SK-N-MC (cell line): ENCODE data around the gene PBX1.

Experiments used
- DNase-seq: peaks from one replicate; pipeline ENCODE4 v3.0.0-alpha.2; 2011; ENCODE audit warnings: low read depth, low spot score
- H3K27ac ChIP-seq: fragments of 200-600 bp; sonication (generic); 2 replicates; pipeline ENCODE4 v1.5.1; 2016; ENCODE audit warnings: mixed run types
- H3K36me3 ChIP-seq: fragments of 200-600 bp; sonication (generic); 2 replicates; pipeline ENCODE4 v1.6.1; 2017; ENCODE audit warnings: antibody characterized with exemption, low read length, mixed read lengths; ENCODE audit not compliant: insufficient read depth
- H3K4me3 ChIP-seq: fragments of 200-600 bp; sonication (generic); 2 replicates; pipeline ENCODE4 v1.5.1; 2016
- H3K9ac ChIP-seq: fragments of 200-600 bp; sonication (generic); 2 replicates; pipeline ENCODE4 v1.8.0; 2017; ENCODE audit warnings: mixed run types, mixed read lengths; ENCODE audit not compliant: insufficient read length
- H3K9me3 ChIP-seq: fragments of 200-600 bp; sonication (generic); 2 replicates; pipeline ENCODE4 v1.6.1; 2017; ENCODE audit warnings: low read depth, mild to moderate bottlenecking, antibody characterized with exemption, low read length, moderate library complexity, mixed read lengths
- EZH2 ChIP-seq: fragments of 200-600 bp; sonication (generic); IDR thresholded peaks from one replicate; pipeline ENCODE4 v1.6.1; 2017; ENCODE audit warnings: antibody characterized with exemption
- FOXP2 ChIP-seq: optimal IDR thresholded peaks from 2 replicates; pipeline ENCODE3; 2011; ENCODE audit warnings: mild to moderate bottlenecking, moderate library complexity; ENCODE audit not compliant: insufficient read depth; ENCODE audit errors: extremely low read length, control extremely low read depth
- POLR2AphosphoS5 ChIP-seq: IDR thresholded peaks from 2 replicates; pipeline ENCODE4 v1.6.1; 2012; ENCODE audit warnings: mild to moderate bottlenecking, low read depth, low read length, borderline replicate concordance

The PBX1 gene

GRCh38 chr1:164558461-164559341 is at the start of gene PBX1:
Gene PBX1 (plus strand): TSS chr1:164559184.
- H3K27ac ChIP-seq: peak within 1 kb of the TSS; percentile 90
- TF ChIP-seq FOXP2: peak; percentile 38
- peak; percentile 90 for TF ChIP-seq POLR2AphosphoS5
- TF ChIP-seq EZH2: no peak
- peak; percentile 91 for DNase-seq
- no peaks in the 10 kb centered on the region for H3K9me3 ChIP-seq
- H3K4me3 ChIP-seq: peak within 1 kb of the TSS; percentile 93
- H3K36me3 ChIP-seq: no peaks in the 10 kb centered on the region
- peak within 1 kb of the TSS; percentile 91 for H3K9ac ChIP-seq

- no peaks in the 10 kb centered on the region for H3K36me3 ChIP-seq
- H3K9ac ChIP-seq: no peak overlapping the region
- no peak overlapping the region for H3K27ac ChIP-seq
- DNase-seq: no peak
- no peak overlapping the region for H3K4me3 ChIP-seq
- H3K9me3 ChIP-seq: no peaks in the 10 kb centered on the region
- TF ChIP-seq EZH2 (no peak), FOXP2 (no peak), POLR2AphosphoS5 (no peak)
Observed at GRCh38 chr1:164510435-164510834, 48.5 kb upstream of the PBX1 start.

- TF ChIP-seq FOXP2 (no peak), EZH2 (no peak), POLR2AphosphoS5 (no peak)
- no peak for DNase-seq
- H3K9ac ChIP-seq: no peak overlapping the region
- no peaks in the 10 kb centered on the region for H3K36me3 ChIP-seq
- no peaks in the 10 kb centered on the region for H3K9me3 ChIP-seq
- no peak overlapping the region for H3K4me3 ChIP-seq
- H3K27ac ChIP-seq: no peak overlapping the region
Observed at GRCh38 chr1:164511001-164511705, 47.8 kb upstream of the PBX1 start.

- no peaks in the 10 kb centered on the region for H3K36me3 ChIP-seq
- no peaks in the 10 kb centered on the region for H3K9me3 ChIP-seq
- DNase-seq: no peak
- no peak overlapping the region for H3K4me3 ChIP-seq
- TF ChIP-seq EZH2: no peak
- TF ChIP-seq FOXP2: no peak
- TF ChIP-seq POLR2AphosphoS5: no peak
- H3K27ac ChIP-seq: no peak overlapping the region
- H3K9ac ChIP-seq: no peak overlapping the region
Observed at GRCh38 chr1:164515231-164515630, 43.8 kb upstream of the PBX1 start.

GRCh38 chr1:164515711-164516331 is 43.2 kb upstream of the PBX1 start:
- Histone ChIP-seq H3K36me3 (no peaks in the 10 kb centered on the region), H3K9ac (no peak overlapping the region), H3K27ac (no peak overlapping the region), H3K4me3 (no peak overlapping the region), H3K9me3 (no peaks in the 10 kb centered on the region)
- DNase-seq: no peak
- TF ChIP-seq FOXP2: no peak
- TF ChIP-seq EZH2: no peak
- no peak for TF ChIP-seq POLR2AphosphoS5

GRCh38 chr1:164516591-164516990 is 42.4 kb upstream of the PBX1 start:
- H3K27ac ChIP-seq: no peak overlapping the region
- no peak overlapping the region for H3K9ac ChIP-seq
- no peak for TF ChIP-seq EZH2
- no peak for TF ChIP-seq FOXP2
- TF ChIP-seq POLR2AphosphoS5: no peak
- H3K36me3 ChIP-seq: no peaks in the 10 kb centered on the region
- H3K4me3 ChIP-seq: no peak overlapping the region
- no peaks in the 10 kb centered on the region for H3K9me3 ChIP-seq
- no peak for DNase-seq

- Histone ChIP-seq H3K27ac (no peak overlapping the region), H3K9ac (no peak overlapping the region), H3K4me3 (no peak overlapping the region), H3K36me3 (no peaks in the 10 kb centered on the region), H3K9me3 (no peaks in the 10 kb centered on the region)
- TF ChIP-seq EZH2: no peak
- TF ChIP-seq FOXP2: no peak
- no peak for TF ChIP-seq POLR2AphosphoS5
- no peak for DNase-seq
Observed at GRCh38 chr1:164518692-164519332, 40.2 kb upstream of the PBX1 start.
